LNCAP (cell line): ENCODE data around the gene FKBP4.
A peak's percentile ranks its signal among the peaks of the same experiment; 100 is the strongest.

Experiments
- TF ChIP-seq, protein P1 (sequence below): fragments of 450-650 bp; IDR thresholded peaks from 2 replicates; pipeline ENCODE4 v1.5.1; 2017; ENCODE audit warnings: mild to moderate bottlenecking

The FKBP4 gene

DNA sequence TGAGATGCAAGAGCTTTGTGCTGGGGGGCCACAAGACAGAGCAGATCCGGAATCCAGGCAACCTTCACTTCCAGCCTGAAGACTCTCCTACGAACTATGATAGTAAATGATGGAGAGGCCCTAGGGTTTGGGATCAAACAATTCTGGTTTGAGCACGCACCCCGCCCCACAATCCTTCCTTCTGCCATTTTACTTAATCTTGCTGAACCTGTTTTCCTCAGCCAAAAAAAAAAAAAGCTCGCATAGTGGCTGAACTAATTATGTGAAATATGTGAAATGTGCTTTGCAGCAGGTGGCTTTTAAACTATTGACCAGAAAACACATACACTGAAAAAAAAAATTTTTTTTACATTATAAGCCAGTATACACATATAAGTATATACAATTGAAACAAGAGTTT, 17.0 kb downstream of the FKBP4 start:
- TF ChIP-seq, protein P1, sequence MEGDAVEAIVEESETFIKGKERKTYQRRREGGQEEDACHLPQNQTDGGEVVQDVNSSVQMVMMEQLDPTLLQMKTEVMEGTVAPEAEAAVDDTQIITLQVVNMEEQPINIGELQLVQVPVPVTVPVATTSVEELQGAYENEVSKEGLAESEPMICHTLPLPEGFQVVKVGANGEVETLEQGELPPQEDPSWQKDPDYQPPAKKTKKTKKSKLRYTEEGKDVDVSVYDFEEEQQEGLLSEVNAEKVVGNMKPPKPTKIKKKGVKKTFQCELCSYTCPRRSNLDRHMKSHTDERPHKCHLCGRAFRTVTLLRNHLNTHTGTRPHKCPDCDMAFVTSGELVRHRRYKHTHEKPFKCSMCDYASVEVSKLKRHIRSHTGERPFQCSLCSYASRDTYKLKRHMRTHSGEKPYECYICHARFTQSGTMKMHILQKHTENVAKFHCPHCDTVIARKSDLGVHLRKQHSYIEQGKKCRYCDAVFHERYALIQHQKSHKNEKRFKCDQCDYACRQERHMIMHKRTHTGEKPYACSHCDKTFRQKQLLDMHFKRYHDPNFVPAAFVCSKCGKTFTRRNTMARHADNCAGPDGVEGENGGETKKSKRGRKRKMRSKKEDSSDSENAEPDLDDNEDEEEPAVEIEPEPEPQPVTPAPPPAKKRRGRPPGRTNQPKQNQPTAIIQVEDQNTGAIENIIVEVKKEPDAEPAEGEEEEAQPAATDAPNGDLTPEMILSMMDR, result no peak

DNA sequence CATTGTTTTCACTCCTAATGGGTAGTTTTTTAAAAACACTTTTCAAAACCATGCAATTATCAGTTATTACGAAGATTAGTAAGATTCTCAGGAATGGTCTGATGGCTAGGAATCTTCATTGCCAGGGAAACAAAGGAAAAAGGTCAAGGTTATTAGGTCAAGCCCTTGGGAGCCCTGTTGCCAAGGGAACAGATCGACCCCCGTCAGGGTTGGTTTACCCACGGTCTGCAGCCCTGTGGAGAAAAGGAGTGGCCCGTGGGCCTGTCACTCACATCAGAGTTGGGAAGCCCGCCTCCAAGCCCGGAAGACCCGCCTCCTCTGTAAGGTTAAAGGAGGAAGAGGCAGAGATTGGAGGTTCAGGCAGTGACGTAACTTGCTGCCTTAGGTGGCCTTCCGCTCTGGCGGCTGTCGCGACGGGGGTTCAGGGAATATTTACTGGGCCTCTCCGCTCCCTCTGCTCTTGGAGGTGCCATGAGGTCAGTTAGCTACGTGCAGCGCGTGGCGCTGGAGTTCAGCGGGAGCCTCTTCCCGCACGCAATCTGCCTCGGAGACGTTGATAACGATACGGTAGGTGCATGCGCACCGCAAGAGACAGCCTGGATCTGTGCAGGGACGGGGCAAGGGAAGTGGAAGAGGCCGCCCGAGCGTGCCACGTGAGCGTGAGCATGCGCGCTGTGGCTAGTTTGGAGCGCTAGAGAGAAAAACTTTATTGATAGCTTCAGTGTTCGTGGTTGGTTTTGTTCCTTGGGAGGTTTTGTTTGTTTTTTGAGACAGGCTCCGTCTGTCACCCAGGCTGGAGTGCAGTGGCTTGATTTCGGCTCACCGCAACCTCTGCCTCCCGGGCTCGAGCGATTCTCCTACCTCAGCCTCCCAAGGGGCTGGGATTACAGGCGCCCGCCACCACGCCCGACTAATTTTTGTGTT, 17.8 kb downstream of the FKBP4 start, which contains the start of gene ITFG2:
TSS of gene ITFG2 (plus strand) at position 379 of the 924 bp plus-strand sequence. CDS start at position 472, 93 bp downstream.
- TF ChIP-seq, protein P1, result no peak

DNA sequence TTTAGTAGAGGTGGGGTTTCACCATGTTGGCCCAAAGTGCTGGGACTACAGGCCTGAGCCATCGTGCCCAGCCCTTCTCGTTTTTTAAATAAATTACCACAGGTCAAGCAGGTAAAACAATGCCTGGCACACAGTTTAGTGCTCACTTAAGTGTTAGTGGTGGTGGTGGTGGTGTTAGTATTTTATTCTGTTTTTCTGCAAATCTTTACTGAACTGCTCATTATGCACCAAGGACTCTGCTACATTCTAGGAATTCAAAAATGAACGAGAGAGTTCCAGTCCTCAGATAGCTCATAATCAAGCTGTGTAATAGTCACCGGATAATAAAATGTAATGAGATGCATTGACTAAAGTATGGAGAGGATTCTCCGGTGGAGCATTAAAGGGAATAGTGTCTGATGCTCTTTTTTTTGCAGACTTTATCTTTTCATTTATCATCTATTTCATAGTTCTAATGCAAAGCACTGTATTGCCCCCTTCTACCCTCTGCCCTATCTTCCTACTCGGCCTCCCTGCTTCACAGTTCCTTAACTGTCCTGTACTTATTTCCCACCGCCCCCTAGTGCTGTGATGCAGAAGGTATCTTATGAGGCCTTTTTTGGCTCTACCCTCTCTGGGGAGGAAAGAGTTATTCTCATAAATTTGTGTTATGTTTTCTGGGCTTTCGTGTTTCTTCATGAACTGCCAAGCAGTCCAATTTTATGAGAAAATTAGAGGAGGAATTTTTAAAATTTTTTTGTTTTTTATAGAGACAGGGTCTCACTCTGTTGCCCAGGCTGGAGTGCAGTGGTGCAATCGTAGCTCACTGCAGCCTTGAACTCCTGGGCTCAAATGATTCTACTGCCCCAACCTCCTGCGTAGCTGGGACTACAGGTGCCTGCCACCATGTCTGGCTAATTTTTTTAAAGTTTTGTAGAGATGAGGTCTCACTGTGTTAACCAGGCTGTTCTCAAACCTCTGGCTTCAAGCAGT, 18.7 kb downstream of the FKBP4 start:
- TF ChIP-seq, protein P1, result peak; percentile 79

DNA sequence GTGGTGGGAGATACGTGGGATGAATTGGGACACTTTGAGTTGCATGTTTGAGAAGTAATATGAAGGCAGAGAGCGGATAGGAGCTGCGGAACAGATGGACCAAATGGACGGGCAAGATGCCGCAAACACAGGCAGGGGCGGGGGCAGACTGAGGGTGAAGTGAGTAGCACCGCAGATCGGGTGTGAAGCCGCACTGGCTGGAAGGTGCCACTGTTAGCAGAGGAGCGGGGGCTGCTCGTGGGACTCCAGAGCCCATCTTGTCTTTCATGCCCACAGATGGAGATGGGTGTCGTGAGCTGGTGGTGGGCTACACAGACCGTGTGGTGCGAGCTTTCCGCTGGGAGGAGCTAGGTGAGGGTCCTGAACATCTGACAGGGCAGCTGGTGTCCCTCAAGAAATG, 25.0 kb downstream of the FKBP4 start:
- TF ChIP-seq, protein P1, result no peak

DNA sequence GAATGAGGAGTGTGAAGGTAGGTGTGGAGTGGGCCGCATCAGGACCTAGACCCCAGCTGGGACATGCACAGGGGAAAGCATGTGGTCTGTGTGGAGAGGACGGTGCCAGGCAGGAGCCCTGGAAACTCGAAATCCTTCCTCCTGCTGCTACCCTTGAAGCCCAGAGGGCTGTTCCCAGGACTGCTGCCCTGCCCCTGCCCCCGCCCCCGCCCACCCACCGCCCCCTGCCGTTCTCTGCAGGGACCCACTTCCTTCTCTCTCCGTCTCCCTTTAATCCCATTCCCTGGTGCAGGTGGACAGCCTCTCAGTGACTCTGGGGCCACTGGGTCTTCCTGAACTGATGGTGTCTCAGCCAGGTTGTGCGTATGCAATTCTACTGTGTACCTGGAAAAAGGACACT, 25.7 kb downstream of the FKBP4 start:
- TF ChIP-seq, protein P1, result no peak

DNA sequence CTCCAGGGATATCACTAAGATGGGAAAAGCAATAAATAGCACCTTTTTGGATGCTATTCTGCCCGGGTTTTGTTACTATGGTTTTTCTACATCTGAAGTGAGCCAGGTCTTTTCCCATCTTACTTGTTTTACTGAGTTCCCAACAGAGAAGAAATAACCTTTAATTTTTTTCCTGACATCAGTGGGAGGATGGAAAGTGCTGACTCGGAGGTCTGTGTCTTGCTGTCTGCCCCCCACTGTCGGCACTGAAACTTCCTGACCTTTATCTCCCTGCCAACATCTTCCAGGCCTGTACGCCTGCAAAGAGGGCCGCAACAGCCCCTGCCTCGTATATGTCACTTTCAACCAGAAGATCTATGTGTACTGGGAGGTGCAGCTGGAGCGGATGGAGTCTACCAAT, 28.7 kb downstream of the FKBP4 start:
- TF ChIP-seq, protein P1, result no peak

DNA sequence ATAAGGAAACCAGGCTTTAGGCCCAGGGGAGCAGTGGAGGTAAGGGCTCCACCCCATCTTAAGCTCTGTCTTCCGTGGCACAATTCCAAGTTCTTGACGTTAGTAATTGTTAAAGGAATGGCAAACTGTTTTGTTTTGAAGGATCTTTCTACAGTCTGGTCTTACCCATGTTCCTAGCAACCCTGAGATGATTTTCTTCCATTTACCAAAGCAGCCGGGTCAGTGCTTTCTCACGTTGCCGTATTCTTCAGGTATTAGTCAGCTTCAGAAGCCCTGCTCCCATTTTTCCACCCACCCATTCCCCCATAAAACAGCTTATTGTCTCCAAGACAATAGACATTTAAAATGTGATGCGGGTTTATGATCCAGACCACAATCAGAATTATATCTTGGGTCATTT, 29.8 kb downstream of the FKBP4 start:
- TF ChIP-seq, protein P1, result no peak
